ENCODE measurements around the gene AKAP6. TPM values are rescaled to one million over a fixed set of nuclear protein-coding genes. Genes with fewer than 3 reads are reported as not detected.

AKAP6 gene
- total RNA-seq, 1 donor from 2014 or later: 2.8 TPM

GRCh38 chr14:32564596-32564995 lies 235.5 kb downstream of the AKAP6 start:
- Histone ChIP-seq H2AFZ (ENCODE audit: low read depth, low read length) (no peak overlapping the region), H3K9me3 (ENCODE audit: insufficient read depth, low read depth, low read length) (no peaks in the 10 kb centered on the region), H3K4me3 (ENCODE audit: insufficient read depth, low read depth, low read length) (no peak overlapping the region), H4K20me1 (ENCODE audit: insufficient read depth, low read length) (no peaks in the 10 kb centered on the region), H3K9ac (ENCODE audit: low read length) (no peak overlapping the region), H3K79me2 (ENCODE audit: insufficient read depth, low read length) (no peaks in the 10 kb centered on the region), H3K4me1 (ENCODE audit: insufficient read depth, low read length) (peaks cover 6% of the 10 kb centered on the region), H3K27ac (ENCODE audit: low read depth, low read length) (no peak overlapping the region), H3K27me3 (ENCODE audit: insufficient read depth, low read length) (no peaks in the 10 kb centered on the region), H3K4me2 (ENCODE audit: low read length) (no peak overlapping the region), H3K36me3 (ENCODE audit: insufficient read depth, low read length) (no peaks in the 10 kb centered on the region)
- no peaks in the 10 kb centered on the region for H3K9me3 Mint-ChIP-seq (ENCODE audit: unreplicated experiment)
- H3K27me3 Mint-ChIP-seq (ENCODE audit: low read depth, unreplicated experiment): no peaks in the 10 kb centered on the region
- H3K4me3 Mint-ChIP-seq (ENCODE audit: unreplicated experiment): no peak overlapping the region
- H3K36me3 Mint-ChIP-seq (ENCODE audit: low read depth, unreplicated experiment): no peaks in the 10 kb centered on the region
- FAIRE-seq: no peak
- H3K27ac Mint-ChIP-seq (ENCODE audit: unreplicated experiment): no peak overlapping the region
- DNase-seq (ENCODE audit: low read depth): peak; percentile 32
- TF ChIP-seq CTCF (IDR thresholded peaks at IDR 0.05; ENCODE audit: insufficient read depth, low read depth, low read length) (no peak), EZH2 (IDR thresholded peaks at IDR 0.05; ENCODE audit: insufficient read depth, low read length) (no peak)
- peaks cover 20% of the 10 kb centered on the region for H3K4me1 Mint-ChIP-seq (ENCODE audit: low read depth, unreplicated experiment)

- Mint-ChIP-seq H3K4me1 (ENCODE audit: low read depth, unreplicated experiment) (peaks cover 20% of the 10 kb centered on the region), H3K36me3 (ENCODE audit: low read depth, unreplicated experiment) (no peaks in the 10 kb centered on the region), H3K9me3 (ENCODE audit: unreplicated experiment) (no peaks in the 10 kb centered on the region), H3K4me3 (ENCODE audit: unreplicated experiment) (no peak overlapping the region), H3K27ac (ENCODE audit: unreplicated experiment) (no peak overlapping the region), H3K27me3 (ENCODE audit: low read depth, unreplicated experiment) (no peaks in the 10 kb centered on the region)
- H3K9me3 ChIP-seq (ENCODE audit: insufficient read depth, low read depth, low read length): no peaks in the 10 kb centered on the region
- no peak for TF ChIP-seq EZH2 (IDR thresholded peaks at IDR 0.05; ENCODE audit: insufficient read depth, low read length)
- TF ChIP-seq CTCF (IDR thresholded peaks at IDR 0.05; ENCODE audit: insufficient read depth, low read depth, low read length): no peak
- no peaks in the 10 kb centered on the region for H3K27me3 ChIP-seq (ENCODE audit: insufficient read depth, low read length)
- no peaks in the 10 kb centered on the region for H3K79me2 ChIP-seq (ENCODE audit: insufficient read depth, low read length)
- peaks cover 6% of the 10 kb centered on the region for H3K4me1 ChIP-seq (ENCODE audit: insufficient read depth, low read length)
- H3K4me2 ChIP-seq (ENCODE audit: low read length): no peak overlapping the region
- H2AFZ ChIP-seq (ENCODE audit: low read depth, low read length): no peak overlapping the region
- no peak overlapping the region for H3K9ac ChIP-seq (ENCODE audit: low read length)
- no peak overlapping the region for H3K27ac ChIP-seq (ENCODE audit: low read depth, low read length)
- no peak overlapping the region for H3K4me3 ChIP-seq (ENCODE audit: insufficient read depth, low read depth, low read length)
- FAIRE-seq (no peak), DNase-seq (ENCODE audit: low read depth) (no peak)
- H3K36me3 ChIP-seq (ENCODE audit: insufficient read depth, low read length): no peaks in the 10 kb centered on the region
- no peaks in the 10 kb centered on the region for H4K20me1 ChIP-seq (ENCODE audit: insufficient read depth, low read length)
Measured at GRCh38 chr14:32565256-32565655, 236.2 kb downstream of the AKAP6 start.

- DNase-seq (ENCODE audit: low read depth) (peak; percentile 71), FAIRE-seq (no peak)
- H3K9ac ChIP-seq (ENCODE audit: low read length): no peak overlapping the region
- TF ChIP-seq EZH2 (IDR thresholded peaks at IDR 0.05; ENCODE audit: insufficient read depth, low read length): no peak
- TF ChIP-seq CTCF (IDR thresholded peaks at IDR 0.05; ENCODE audit: insufficient read depth, low read depth, low read length): no peak
- H3K27me3 Mint-ChIP-seq (ENCODE audit: low read depth, unreplicated experiment): no peaks in the 10 kb centered on the region
- H3K4me3 Mint-ChIP-seq (ENCODE audit: unreplicated experiment): no peak overlapping the region
- no peaks in the 10 kb centered on the region for H3K27me3 ChIP-seq (ENCODE audit: insufficient read depth, low read length)
- no peaks in the 10 kb centered on the region for H3K36me3 ChIP-seq (ENCODE audit: insufficient read depth, low read length)
- peaks cover 6% of the 10 kb centered on the region for H3K4me1 ChIP-seq (ENCODE audit: insufficient read depth, low read length)
- H3K4me1 Mint-ChIP-seq (ENCODE audit: low read depth, unreplicated experiment): peaks cover 20% of the 10 kb centered on the region
- H3K27ac ChIP-seq (ENCODE audit: low read depth, low read length): no peak overlapping the region
- H3K4me3 ChIP-seq (ENCODE audit: insufficient read depth, low read depth, low read length): no peak overlapping the region
- H4K20me1 ChIP-seq (ENCODE audit: insufficient read depth, low read length): no peaks in the 10 kb centered on the region
- no peaks in the 10 kb centered on the region for H3K9me3 Mint-ChIP-seq (ENCODE audit: unreplicated experiment)
- no peaks in the 10 kb centered on the region for H3K36me3 Mint-ChIP-seq (ENCODE audit: low read depth, unreplicated experiment)
- no peaks in the 10 kb centered on the region for H3K9me3 ChIP-seq (ENCODE audit: insufficient read depth, low read depth, low read length)
- no peak overlapping the region for H2AFZ ChIP-seq (ENCODE audit: low read depth, low read length)
- no peaks in the 10 kb centered on the region for H3K79me2 ChIP-seq (ENCODE audit: insufficient read depth, low read length)
- peak overlapping the region; percentile 70 for H3K27ac Mint-ChIP-seq (ENCODE audit: unreplicated experiment)
- peak overlapping the region; percentile 58 for H3K4me2 ChIP-seq (ENCODE audit: low read length)
Measured at GRCh38 chr14:32567543-32568384, 238.7 kb downstream of the AKAP6 start.
